Stimulated activated CD4-positive, alpha-beta T cell treated with anti-CD3 and anti-CD28 coated beads, Interleukin-12 subunit alpha, Interleukin-12 subunit beta, amount 100 ng/mL, for 24 hours (primary cell): ENCODE measurements around the gene DNAJB13.

Source experiments
- DNase-seq, 2 experiments: peaks; one replicate each; pipeline ENCODE4 v3.0.0-alpha.2; 2020; ENCODE audit warnings: low read depth in 2 of 2

The DNAJB13 gene

GRCh38 chr11:73999581-74000306 is 48.9 kb downstream of the DNAJB13 start:
- DNase-seq = no peak

- DNase-seq = no peak
Observed at GRCh38 chr11:74000307-74001133, 49.7 kb downstream of the DNAJB13 start.

- no peak for DNase-seq
Observed at GRCh38 chr11:74001822-74002286, 51.0 kb downstream of the DNAJB13 start.

- no peak for DNase-seq
Observed at GRCh38 chr11:74002832-74003231, 52.0 kb downstream of the DNAJB13 start.

GRCh38 chr11:74004046-74004695 is 53.3 kb downstream of the DNAJB13 start:
- no peak for DNase-seq

GRCh38 chr11:74004759-74005615 is 54.2 kb downstream of the DNAJB13 start:
- peak; percentile 46 to 65 for DNase-seq

GRCh38 chr11:74005721-74006517 is 55.1 kb downstream of the DNAJB13 start:
- DNase-seq = no peak

- no peak for DNase-seq
Observed at GRCh38 chr11:74006743-74007304, 56.0 kb downstream of the DNAJB13 start.

- DNase-seq = no peak
Observed at GRCh38 chr11:74007691-74008372, 57.0 kb downstream of the DNAJB13 start.

- DNase-seq = no peak
Observed at GRCh38 chr11:74008373-74009229, 57.8 kb downstream of the DNAJB13 start, which contains the start of gene UCP3. TSS of gene UCP3 (minus strand) at chr11:74009085. CDS start at chr11:74007042, 2,043 bp downstream.

GRCh38 chr11:74009230-74009547 is 58.4 kb downstream of the DNAJB13 start:
- DNase-seq = no peak

GRCh38 chr11:74009675-74010305 is 59.0 kb downstream of the DNAJB13 start:
- DNase-seq = no peak

GRCh38 chr11:74010306-74011300 is 59.8 kb downstream of the DNAJB13 start:
- no peak for DNase-seq

GRCh38 chr11:74011360-74012073 is 60.7 kb downstream of the DNAJB13 start:
- peak in 1 of 2 experiments; percentile 30 for DNase-seq

GRCh38 chr11:74012074-74012809 is 61.4 kb downstream of the DNAJB13 start:
- no peak for DNase-seq

- DNase-seq = no peak
Observed at GRCh38 chr11:74013141-74013540, 62.3 kb downstream of the DNAJB13 start.
